Tibial nerve (tissue), 4 donors: ENCODE measurements around the gene LRRC46. TPM values are rescaled to one million over a fixed set of nuclear protein-coding genes. Genes with fewer than 3 reads are reported as not detected.

ENCODE experiments used
- DNase-seq, 2 donors: peaks; one replicate each; pipeline ENCODE4 v3.0.0-alpha.2; 2019; ENCODE audit warnings: low spot score in 2 of 2
- H3K27ac ChIP-seq, 4 donors: fragments of 200-600 bp; sonication (generic) in 3 of 4; one replicate each; pipeline ENCODE4 v1.5.1; 2017 to 2019; ENCODE audit warnings: mild to moderate bottlenecking in 1 of 4
- H3K27me3 ChIP-seq, 2 donors: fragments of 200-600 bp; sonication (generic) in 1 of 2; one replicate each; pipeline versions ENCODE4 v1.5.1 to v1.6.0; 2017 to 2019
- H3K36me3 ChIP-seq, 3 donors: fragments of 200-600 bp; sonication (generic); one replicate each; pipeline ENCODE4 v1.5.1; 2018 to 2019
- H3K4me1 ChIP-seq, 4 donors: fragments of 200-600 bp; sonication (generic) in 3 of 4; one replicate each; pipeline ENCODE4 v1.5.1; 2017 to 2019
- H3K4me3 ChIP-seq, 4 donors: fragments of 200-600 bp; sonication (generic) in 3 of 4; one replicate each; pipeline ENCODE4 v1.5.1; 2017 to 2019; ENCODE audit warnings: mild to moderate bottlenecking in 1 of 4, moderate library complexity in 1 of 4
- H3K9me3 ChIP-seq, 4 donors: fragments of 200-600 bp; sonication (generic) in 3 of 4; one replicate each; pipeline ENCODE4 v1.5.1; 2017 to 2019
- EP300 ChIP-seq, 2 donors: sonication (generic); formaldehyde crosslinking; IDR thresholded peaks; one replicate each; pipeline ENCODE4 v1.6.1; 2017; ENCODE audit warnings: antibody characterized with exemption in 2 of 2, mild to moderate bottlenecking in 1 of 2
- POLR2A ChIP-seq, 2 donors: fragments of 450-650 bp; IDR thresholded peaks; one replicate each; pipeline ENCODE4 v1.6.1; 2017; ENCODE audit warnings: antibody characterized with exemption in 2 of 2, mild to moderate bottlenecking in 2 of 2, moderate library complexity in 2 of 2
- WGBS, 2 donors: methylation state at CpG; one replicate each; pipeline ENCODE4 v1.1.5; 2018; 5-methylcytosine and 5-hydroxymethylcytosine counted together
- total RNA-seq, 4 donors: library from RNA; depleted of rRNA; stranded (reverse); fragments of >200 nt; gene quantifications; one replicate each; pipeline ENCODE4 v1.1.0, GENCODE V29; 2016
- TF ChIP-seq, protein P1 (sequence below), 5 experiments: fragments of 200-600 bp in 3 of 5; fragments of 450-650 bp in 2 of 5; sonication (generic) in 3 of 5; IDR thresholded peaks; one replicate each; pipeline ENCODE4 v1.5.1; 2016 to 2019; ENCODE audit warnings: antibody characterized with exemption in 5 of 5, mild to moderate bottlenecking in 3 of 5, moderate library complexity in 2 of 5

The LRRC46 gene
- total RNA-seq, 4 donors from 2014 or later = 0.60 TPM; not detected in 3

DNA sequence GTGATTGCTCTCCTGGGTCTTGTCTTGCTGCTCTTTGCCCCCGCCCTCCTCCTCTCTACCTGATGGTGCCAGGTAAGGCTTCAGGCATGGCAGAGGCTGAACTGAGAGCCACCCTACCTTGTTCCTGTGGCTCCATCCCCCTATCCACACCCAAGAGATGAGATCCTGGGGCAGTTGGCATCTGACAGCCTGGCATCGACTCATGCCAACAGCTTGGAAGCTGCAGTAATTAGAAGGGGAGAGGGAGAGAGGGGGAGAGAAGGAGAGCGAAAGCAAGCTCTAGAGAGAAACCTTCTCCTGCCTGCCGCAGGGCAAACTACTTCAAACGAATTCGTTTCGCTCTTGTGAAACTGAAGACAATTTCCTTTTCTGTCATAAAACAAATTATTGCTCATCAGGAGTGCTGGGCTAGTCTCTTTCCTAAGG is 33.3 kb downstream of the LRRC46 start:
- Histone ChIP-seq H3K27me3 (peaks cover 0 to 46% of the 10 kb centered on the region in 2 donors), H3K4me1 (no peaks in the 10 kb centered on the region), H3K27ac (no peak overlapping the region), H3K9me3 (no peaks in the 10 kb centered on the region), H3K4me3 (no peak overlapping the region), H3K36me3 (no peaks in the 10 kb centered on the region)
- TF ChIP-seq, protein P1, sequence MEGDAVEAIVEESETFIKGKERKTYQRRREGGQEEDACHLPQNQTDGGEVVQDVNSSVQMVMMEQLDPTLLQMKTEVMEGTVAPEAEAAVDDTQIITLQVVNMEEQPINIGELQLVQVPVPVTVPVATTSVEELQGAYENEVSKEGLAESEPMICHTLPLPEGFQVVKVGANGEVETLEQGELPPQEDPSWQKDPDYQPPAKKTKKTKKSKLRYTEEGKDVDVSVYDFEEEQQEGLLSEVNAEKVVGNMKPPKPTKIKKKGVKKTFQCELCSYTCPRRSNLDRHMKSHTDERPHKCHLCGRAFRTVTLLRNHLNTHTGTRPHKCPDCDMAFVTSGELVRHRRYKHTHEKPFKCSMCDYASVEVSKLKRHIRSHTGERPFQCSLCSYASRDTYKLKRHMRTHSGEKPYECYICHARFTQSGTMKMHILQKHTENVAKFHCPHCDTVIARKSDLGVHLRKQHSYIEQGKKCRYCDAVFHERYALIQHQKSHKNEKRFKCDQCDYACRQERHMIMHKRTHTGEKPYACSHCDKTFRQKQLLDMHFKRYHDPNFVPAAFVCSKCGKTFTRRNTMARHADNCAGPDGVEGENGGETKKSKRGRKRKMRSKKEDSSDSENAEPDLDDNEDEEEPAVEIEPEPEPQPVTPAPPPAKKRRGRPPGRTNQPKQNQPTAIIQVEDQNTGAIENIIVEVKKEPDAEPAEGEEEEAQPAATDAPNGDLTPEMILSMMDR (IDR thresholded peaks at IDR 0.05) = no peak
- TF ChIP-seq EP300 (IDR thresholded peaks at IDR 0.05) (no peak), POLR2A (IDR thresholded peaks at IDR 0.05) (no peak)
- no peak for DNase-seq
- 24 to 30% methylated on average over 7 of the region's 7 CpGs for WGBS, 2 donors

DNA sequence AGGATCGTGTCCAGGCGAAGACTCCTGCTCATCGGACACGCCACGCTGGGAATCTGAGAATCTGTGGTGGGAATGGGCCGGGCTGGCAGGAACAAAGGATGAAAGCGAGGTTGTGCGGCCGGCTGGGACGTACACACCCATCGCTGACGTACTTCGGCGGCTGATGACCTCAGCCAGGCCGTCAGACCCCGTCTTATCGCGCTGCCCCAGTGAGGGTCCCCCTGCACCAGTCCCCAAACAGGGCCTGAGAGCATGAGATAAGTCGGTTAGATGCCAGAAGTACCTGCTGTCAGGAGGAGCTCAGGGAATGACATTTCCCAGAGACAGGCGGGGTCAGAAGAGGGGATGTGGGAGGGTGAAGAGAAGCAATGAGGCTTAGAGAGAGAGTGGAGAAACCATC is 35.5 kb downstream of the LRRC46 start:
- H3K27ac ChIP-seq = no peak overlapping the region
- H3K4me3 ChIP-seq = no peak overlapping the region
- no peak for TF ChIP-seq EP300 (IDR thresholded peaks at IDR 0.05)
- no peak for TF ChIP-seq POLR2A (IDR thresholded peaks at IDR 0.05)
- TF ChIP-seq, protein P1 (IDR thresholded peaks at IDR 0.05) = no peak
- H3K9me3 ChIP-seq = no peaks in the 10 kb centered on the region
- peaks cover 0 to under 1% (median 0%) of the 10 kb centered on the region in 4 donors for H3K4me1 ChIP-seq
- 54 to 62% methylated on average over 20 of the region's 20 CpGs for WGBS, 2 donors
- no peak for DNase-seq
- H3K27me3 ChIP-seq = peaks cover 0 to 55% of the 10 kb centered on the region in 2 donors
- no peaks in the 10 kb centered on the region for H3K36me3 ChIP-seq

DNA sequence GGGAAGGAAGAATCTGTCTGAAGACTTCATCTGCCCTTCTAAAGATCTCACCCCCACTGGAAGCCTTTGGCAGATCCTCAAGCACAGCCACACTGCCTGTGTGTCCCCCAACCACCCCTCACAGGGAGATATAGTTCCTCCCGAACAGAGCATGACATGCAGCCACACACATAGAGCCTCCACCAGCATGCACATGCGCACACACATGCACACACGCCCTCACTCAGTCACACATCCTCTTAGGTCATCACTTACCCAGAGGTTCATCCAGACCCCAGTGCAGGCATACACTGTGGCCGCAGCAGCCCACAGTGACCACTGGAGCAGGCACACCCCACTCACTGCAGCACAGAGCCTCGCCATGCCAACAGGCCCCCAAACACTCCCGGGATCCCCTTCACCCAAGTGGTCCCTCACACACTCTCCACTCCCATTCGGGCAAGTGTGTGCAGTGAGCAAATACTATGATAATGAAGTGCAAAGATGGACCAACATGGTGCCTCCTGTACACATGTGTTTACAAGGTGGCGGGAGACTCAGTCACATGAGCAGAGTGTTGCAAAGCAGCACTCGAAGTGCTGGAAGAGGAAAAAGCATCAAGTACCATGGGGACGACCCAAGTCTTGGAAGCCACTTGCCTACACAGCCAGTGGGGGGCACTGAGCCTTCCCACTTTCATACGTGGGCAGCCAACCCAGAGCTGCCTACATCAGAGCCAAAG is 36.5 kb downstream of the LRRC46 start:
- no peak for DNase-seq
- TF ChIP-seq, protein P1 (IDR thresholded peaks at IDR 0.05) = no peak
- TF ChIP-seq POLR2A (IDR thresholded peaks at IDR 0.05) (no peak), EP300 (IDR thresholded peaks at IDR 0.05) (no peak)
- Histone ChIP-seq H3K4me3 (no peak overlapping the region), H3K27ac (no peak overlapping the region), H3K27me3 (peaks cover 0 to 65% of the 10 kb centered on the region in 2 donors), H3K9me3 (no peaks in the 10 kb centered on the region), H3K36me3 (no peaks in the 10 kb centered on the region), H3K4me1 (peaks cover 0 to 10% (median 3%) of the 10 kb centered on the region in 4 donors)
- WGBS, 2 donors = 86 to 87% methylated on average over 11 of the region's 11 CpGs

DNA sequence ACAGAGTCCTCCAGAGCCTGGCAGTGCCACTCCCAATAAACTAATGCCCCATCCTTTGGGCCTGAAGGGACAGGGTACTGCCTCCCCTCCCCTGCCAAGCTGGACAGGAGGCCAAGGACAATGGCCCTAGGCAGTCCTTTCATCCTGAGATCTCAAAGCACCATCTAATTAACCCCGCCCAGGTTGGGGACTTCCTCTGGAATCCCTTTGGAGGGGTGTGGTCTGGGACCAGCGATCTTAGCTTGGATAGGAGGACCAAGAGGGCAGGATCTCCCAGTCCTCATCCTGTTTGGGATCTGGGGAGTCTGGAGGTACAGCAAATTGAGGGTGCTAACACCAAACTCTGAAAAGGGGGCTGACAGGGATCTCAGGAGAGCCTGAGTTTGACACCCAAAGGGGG is 37.6 kb downstream of the LRRC46 start:
- H3K4me3 ChIP-seq = no peak overlapping the region
- no peaks in the 10 kb centered on the region for H3K36me3 ChIP-seq
- no peak overlapping the region for H3K27ac ChIP-seq
- TF ChIP-seq EP300 (IDR thresholded peaks at IDR 0.05) = no peak
- no peak for TF ChIP-seq POLR2A (IDR thresholded peaks at IDR 0.05)
- TF ChIP-seq, protein P1 (IDR thresholded peaks at IDR 0.05) = no peak
- peaks cover 0 to 72% of the 10 kb centered on the region in 2 donors for H3K27me3 ChIP-seq
- no peaks in the 10 kb centered on the region for H3K9me3 ChIP-seq
- no peak for DNase-seq
- peaks cover 0 to 14% (median 3%) of the 10 kb centered on the region in 4 donors for H3K4me1 ChIP-seq
- 18 to 29% methylated on average over 2 of the region's 2 CpGs for WGBS, 2 donors

DNA sequence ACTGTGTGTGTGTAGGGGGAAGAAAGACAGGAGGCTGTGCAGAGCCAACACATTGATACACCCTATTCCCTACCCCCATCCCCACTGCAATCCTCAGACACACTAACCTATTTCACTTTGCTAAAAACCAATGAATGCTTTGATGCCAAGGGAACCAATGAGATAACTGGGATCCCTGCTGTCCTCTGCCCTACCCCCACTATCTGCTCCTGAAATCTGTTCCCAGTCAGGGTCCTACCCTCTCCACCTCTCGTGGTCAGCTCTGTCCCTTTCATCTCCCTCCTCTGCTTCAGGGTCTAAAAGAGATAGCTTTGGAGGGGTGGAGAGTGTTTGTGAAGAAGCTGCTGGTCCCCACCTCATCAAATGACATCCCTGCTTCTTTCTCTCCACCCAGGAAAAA is 38.6 kb downstream of the LRRC46 start:
- TF ChIP-seq EP300 (IDR thresholded peaks at IDR 0.05) = no peak
- TF ChIP-seq, protein P1 (IDR thresholded peaks at IDR 0.05) = no peak
- no peak for TF ChIP-seq POLR2A (IDR thresholded peaks at IDR 0.05)
- Histone ChIP-seq H3K36me3 (no peaks in the 10 kb centered on the region), H3K9me3 (no peaks in the 10 kb centered on the region), H3K4me1 (peaks cover 0 to 14% (median 3%) of the 10 kb centered on the region in 4 donors), H3K27ac (no peak overlapping the region), H3K4me3 (no peak overlapping the region), H3K27me3 (peaks cover 0 to 78% of the 10 kb centered on the region in 2 donors)
- WGBS, 2 donors = 24 to 32% methylated on average over 1 of the region's 1 CpG
- no peak for DNase-seq
